NCI-H2171 treated with DMSO at 0.1 percent for 48 hours (cell line): ENCODE data around the gene CST3.
A peak's percentile ranks its signal among the peaks of the same experiment; 100 is the strongest.
"Not testable (repeated sequence)": the region's sequence is repeated elsewhere in the genome, so short reads cannot be mapped to it uniquely, and the experiment has no call there.

Experiments used
- DNase-seq: peaks from one replicate; lab custom pipeline; 2025; lab: John Stamatoyannopoulos, UW

Gene CST3

GRCh38 chr20:23643659-23644058, 5.9 kb upstream of the CST3 start:
- DNase-seq = no peak

GRCh38 chr20:23641936-23642751, 4.4 kb upstream of the CST3 start:
- DNase-seq = peak; percentile 87

GRCh38 chr20:23640671-23641667, 3.2 kb upstream of the CST3 start:
- peak; percentile 61 for DNase-seq

- DNase-seq = peak; percentile 14
Measured at GRCh38 chr20:23640018-23640601, 2.4 kb upstream of the CST3 start.

GRCh38 chr20:23639490-23639958, 1.8 kb upstream of the CST3 start:
- no peak for DNase-seq

GRCh38 chr20:23638309-23638708, 554 bp upstream of the CST3 start:
- DNase-seq = no peak

GRCh38 chr20:23636908-23637281, 860 bp downstream of the CST3 start:
- DNase-seq = no peak

GRCh38 chr20:23636182-23636907, 1.4 kb downstream of the CST3 start:
- DNase-seq = no peak

- DNase-seq = not testable (repeated sequence)
Measured at GRCh38 chr20:23635768-23636090, 2.0 kb downstream of the CST3 start.

GRCh38 chr20:23634985-23635767, 2.6 kb downstream of the CST3 start:
- no peak for DNase-seq

- DNase-seq = no peak
Measured at GRCh38 chr20:23634044-23634801, 3.5 kb downstream of the CST3 start.

GRCh38 chr20:23632711-23633573, 4.8 kb downstream of the CST3 start:
- no peak for DNase-seq

GRCh38 chr20:23631981-23632710, 5.6 kb downstream of the CST3 start:
- no peak for DNase-seq

GRCh38 chr20:23631226-23631822, 6.4 kb downstream of the CST3 start:
- DNase-seq = no peak

- DNase-seq = no peak
Measured at GRCh38 chr20:23630392-23630849, 7.3 kb downstream of the CST3 start.

- DNase-seq = no peak
Measured at GRCh38 chr20:23629542-23630391, 8.0 kb downstream of the CST3 start.

- DNase-seq = no peak
Measured at GRCh38 chr20:23629017-23629541, 8.7 kb downstream of the CST3 start.
